Transverse colon (tissue), 4 donors: ENCODE measurements around the gene PRR30. TPM values are rescaled to one million over a fixed set of nuclear protein-coding genes. Genes with fewer than 3 reads are reported as not detected.

Experiments used
- DNase-seq: peaks from one replicate; pipeline ENCODE4 v3.0.0-alpha.2; 2019
- H3K27ac ChIP-seq, 4 donors: fragments of 200-600 bp; sonication (generic); 2 replicates each; pipeline ENCODE4 v1.5.1; 2016 to 2018; ENCODE audit warnings: inconsistent platforms in 4 of 4
- H3K27me3 ChIP-seq: fragments of 200-600 bp; sonication (generic); 2 replicates; pipeline ENCODE4 v1.5.1; 2017; ENCODE audit warnings: inconsistent platforms
- H3K36me3 ChIP-seq, 4 donors: fragments of 200-600 bp; sonication (generic); 2 replicates each; pipeline ENCODE4 v1.5.1; 2017 to 2019; ENCODE audit warnings: inconsistent platforms in 4 of 4
- H3K4me1 ChIP-seq, 4 donors: fragments of 200-600 bp; sonication (generic); 2 replicates each; pipeline ENCODE4 v1.5.1; 2017 to 2020; ENCODE audit warnings: inconsistent platforms in 4 of 4
- H3K4me3 ChIP-seq, 4 donors: fragments of 200-600 bp; sonication (generic); 1 replicate in 1 of 4; 2 replicates in 3 of 4; pipeline versions ENCODE4 v1.5.1 to v1.6.1; 2017 to 2019; ENCODE audit warnings: inconsistent platforms in 4 of 4
- H3K9me3 ChIP-seq, 2 donors: fragments of 200-600 bp; sonication (generic); 2 replicates each; pipeline ENCODE4 v1.5.1; 2017 to 2019; ENCODE audit warnings: inconsistent platforms in 2 of 2
- CTCF ChIP-seq, 5 experiments: fragments of 200-600 bp in 3 of 5; fragments of 450-650 bp in 2 of 5; sonication (generic) in 3 of 5; IDR thresholded peaks; 1 replicate in 2 of 5; 2 replicates in 3 of 5; pipeline ENCODE4 v1.5.1; 2016 to 2017; ENCODE audit warnings: antibody characterized with exemption in 5 of 5, inconsistent platforms in 3 of 5, mild to moderate bottlenecking in 2 of 5, moderate library complexity in 1 of 5
- EP300 ChIP-seq: sonication (generic); formaldehyde crosslinking; IDR thresholded peaks from one replicate; pipeline ENCODE4 v1.6.1; 2017; ENCODE audit warnings: antibody characterized with exemption, low read depth
- POLR2A ChIP-seq: fragments of 450-650 bp; IDR thresholded peaks from one replicate; pipeline ENCODE4 v1.6.1; 2016; ENCODE audit warnings: antibody characterized with exemption, mild to moderate bottlenecking, moderate library complexity
- POLR2AphosphoS5 ChIP-seq, 3 donors: sonication (generic); formaldehyde crosslinking; IDR thresholded peaks; one replicate each; pipeline ENCODE4 v1.6.1; 2016; ENCODE audit warnings: antibody characterized with exemption in 3 of 3
- WGBS, 2 donors: methylation state at CpG; one replicate each; pipeline ENCODE4 v1.1.5; 2018; ENCODE audit warnings: low coverage in 1 of 2; 5-methylcytosine and 5-hydroxymethylcytosine counted together
- in situ Hi-C, 4 donors: fragments of 200-750 bp; cut with MboI; loops; one replicate each; pipeline versions ENCODE4 v1.15.0 to v1.15.1; 2017; ENCODE audit warnings: low sequenced_read_pairs in 3 of 4, low pct_ligation_motif_present in 1 of 4, low pct_unique_long_range_greater_than_20kb in 1 of 4
- intact Hi-C: fragments of 100-400 bp; cut with DNase I; formaldehyde crosslinking; loops from one replicate; pipeline ENCODE4 v1.15.1; 2023; ENCODE audit warnings: low total_unique reads
- total RNA-seq, 4 donors: library from RNA; depleted of rRNA; stranded (reverse); fragments of >200 nt; gene quantifications; one replicate each; pipeline ENCODE4 v1.1.0, GENCODE V29; 2016

The PRR30 gene
- total RNA-seq, 4 donors from 2014 or later: not detected

- H3K27me3 ChIP-seq: no peaks in the 10 kb centered on the region
- no peak overlapping the region for H3K27ac ChIP-seq
- DNase-seq: no peak
- H3K4me1 ChIP-seq: no peaks in the 10 kb centered on the region
- in situ Hi-C loops (no loop called here), intact Hi-C loops (no loop called here)
- 77% methylated on average over 8 of the region's 8 CpGs; no CpG with 5 or more reads in 1 of the 2 donors for WGBS, 2 donors
- H3K4me3 ChIP-seq: no peak overlapping the region
- no peaks in the 10 kb centered on the region for H3K9me3 ChIP-seq
- H3K36me3 ChIP-seq: no peaks in the 10 kb centered on the region
- TF ChIP-seq POLR2AphosphoS5 (IDR thresholded peaks at IDR 0.05) (no peak), POLR2A (no peak), CTCF (IDR thresholded peaks at IDR 0.05) (no peak), EP300 (no peak)
Measured at GRCh38 chr2:27152102-27152795, 13.0 kb upstream of the PRR30 start.

GRCh38 chr2:27150639-27151230 lies 11.5 kb upstream of the PRR30 start:
- H3K27me3 ChIP-seq: no peaks in the 10 kb centered on the region
- H3K4me3 ChIP-seq: no peak overlapping the region
- WGBS, 2 donors: 85 to 94% methylated on average over 7 to 8 of the region's 8 CpGs
- TF ChIP-seq POLR2AphosphoS5 (IDR thresholded peaks at IDR 0.05): no peak
- no peak for TF ChIP-seq EP300
- TF ChIP-seq CTCF (IDR thresholded peaks at IDR 0.05): no peak
- no peak for TF ChIP-seq POLR2A
- intact Hi-C loops: no loop called here
- no peaks in the 10 kb centered on the region for H3K9me3 ChIP-seq
- no peak for DNase-seq
- no peaks in the 10 kb centered on the region for H3K4me1 ChIP-seq
- in situ Hi-C loops: no loop called here
- no peak overlapping the region for H3K27ac ChIP-seq
- H3K36me3 ChIP-seq: no peaks in the 10 kb centered on the region

GRCh38 chr2:27149570-27150405 lies 10.6 kb upstream of the PRR30 start:
- H3K4me3 ChIP-seq: no peak overlapping the region
- no peak for TF ChIP-seq EP300
- no peak for TF ChIP-seq POLR2AphosphoS5 (IDR thresholded peaks at IDR 0.05)
- TF ChIP-seq CTCF (IDR thresholded peaks at IDR 0.05): no peak
- no peak for TF ChIP-seq POLR2A
- in situ Hi-C loops: no loop called here
- H3K4me1 ChIP-seq: no peaks in the 10 kb centered on the region
- H3K27ac ChIP-seq: no peak overlapping the region
- H3K27me3 ChIP-seq: no peaks in the 10 kb centered on the region
- no peaks in the 10 kb centered on the region for H3K9me3 ChIP-seq
- no peaks in the 10 kb centered on the region for H3K36me3 ChIP-seq
- no peak for DNase-seq
- WGBS, 2 donors: 86% methylated on average over 25 of the region's 29 CpGs; no CpG with 5 or more reads in 1 of the 2 donors
- intact Hi-C loops: no loop called here

- in situ Hi-C loops: no loop called here
- intact Hi-C loops: no loop called here
- 66% methylated on average over 8 of the region's 12 CpGs; no CpG with 5 or more reads in 1 of the 2 donors for WGBS, 2 donors
- no peak for TF ChIP-seq POLR2AphosphoS5 (IDR thresholded peaks at IDR 0.05)
- no peak for TF ChIP-seq POLR2A
- no peak for TF ChIP-seq CTCF (IDR thresholded peaks at IDR 0.05)
- TF ChIP-seq EP300: no peak
- H3K4me1 ChIP-seq: no peaks in the 10 kb centered on the region
- no peak within 1 kb of the TSS for H3K27ac ChIP-seq
- no peaks in the 10 kb centered on the region for H3K36me3 ChIP-seq
- no peak for DNase-seq
- H3K27me3 ChIP-seq: no peaks in the 10 kb centered on the region
- H3K9me3 ChIP-seq: no peaks in the 10 kb centered on the region
- H3K4me3 ChIP-seq: no peak within 1 kb of the TSS
Measured at GRCh38 chr2:27148801-27149439, 9.7 kb upstream of the PRR30 start, which contains the start of gene TCF23. Gene TCF23, plus strand, starts transcription at chr2:27149004. Its CDS starts 130 bp downstream, at chr2:27149134.
